MM.1S (cell line): ENCODE results near the gene TSPAN12.
A peak's percentile ranks its signal among the peaks of the same experiment; 100 is the strongest.

Experiments
- DNase-seq: peaks from one replicate; pipeline ENCODE4 v3.0.0-alpha.2; 2015
- H2AFZ ChIP-seq: fragments of 300-600 bp; sonication (generic); 2 replicates; pipeline ENCODE4 v1.6.0; 2016; ENCODE audit warnings: antibody characterized with exemption, low read length
- H3F3A ChIP-seq: fragments of 300-600 bp; sonication (generic); 2 replicates; pipeline ENCODE4 v1.6.1; 2016; ENCODE audit warnings: mild to moderate bottlenecking, antibody characterized with exemption, low read length, moderate library complexity, mixed read lengths; ENCODE audit not compliant: insufficient read depth
- H3K27ac ChIP-seq: fragments of 300-600 bp; sonication (generic); 2 replicates; pipeline ENCODE4 v1.5.1; 2016; ENCODE audit warnings: mild to moderate bottlenecking, low read length
- H3K27me3 ChIP-seq: fragments of 300-600 bp; sonication (generic); replicated peaks from 2 replicates; pipeline ENCODE4 v1.6.0; 2016; ENCODE audit warnings: low read length; ENCODE audit not compliant: insufficient read depth
- H3K36me3 ChIP-seq: fragments of 300-600 bp; sonication (generic); replicated peaks from 2 replicates; pipeline ENCODE4 v1.6.1; 2016; ENCODE audit warnings: mild to moderate bottlenecking, low read length, mixed read lengths; ENCODE audit not compliant: insufficient read depth
- H3K4me1 ChIP-seq: fragments of 300-600 bp; sonication (generic); 2 replicates; pipeline ENCODE4 v1.6.1; 2016; ENCODE audit warnings: low read length, mixed read lengths
- H3K4me2 ChIP-seq: fragments of 300-600 bp; sonication (generic); 2 replicates; pipeline ENCODE4 v1.6.0; 2016; ENCODE audit warnings: low read depth, low read length
- H3K4me3 ChIP-seq: fragments of 300-600 bp; sonication (generic); 2 replicates; pipeline ENCODE4 v1.5.1; 2016; ENCODE audit warnings: low read length, mixed read lengths
- H3K79me2 ChIP-seq: fragments of 300-600 bp; sonication (generic); 2 replicates; pipeline ENCODE4 v1.6.1; 2016; ENCODE audit warnings: mixed run types, low read length, mixed read lengths
- H3K9ac ChIP-seq: fragments of 300-600 bp; sonication (generic); 2 replicates; pipeline ENCODE4 v1.6.1; 2016; ENCODE audit warnings: low read length, mixed read lengths
- H3K9me2 ChIP-seq: fragments of 300-600 bp; sonication (generic); replicated peaks from 2 replicates; pipeline ENCODE4 v1.6.1; 2016; ENCODE audit warnings: mild to moderate bottlenecking, low read length, mixed read lengths; ENCODE audit not compliant: insufficient read depth
- H3K9me3 ChIP-seq: fragments of 300-600 bp; sonication (generic); replicated peaks from 2 replicates; pipeline ENCODE4 v1.6.1; 2016; ENCODE audit warnings: mild to moderate bottlenecking, low read length, mixed read lengths; ENCODE audit not compliant: insufficient read depth
- H4K20me1 ChIP-seq: fragments of 300-600 bp; sonication (generic); 2 replicates; pipeline ENCODE4 v1.6.1; 2016; ENCODE audit warnings: mild to moderate bottlenecking, low read length, moderate library complexity, mixed read lengths; ENCODE audit not compliant: insufficient read depth
- EZH2 ChIP-seq: fragments of 300-600 bp; sonication (generic); optimal IDR thresholded peaks from 2 replicates; pipeline ENCODE3; 2017; ENCODE audit warnings: low read depth, mild to moderate bottlenecking, antibody characterized with exemption, low read length, mixed read lengths
- EZH2phosphoT487 ChIP-seq: fragments of 300-600 bp; sonication (generic); IDR thresholded peaks from 2 replicates; pipeline ENCODE4 v1.6.1; 2018; ENCODE audit warnings: antibody characterized with exemption, low read length
- TF ChIP-seq, protein P1 (sequence below): fragments of 300-600 bp; sonication (generic); IDR thresholded peaks from 2 replicates; pipeline ENCODE4 v1.5.1; 2016; ENCODE audit warnings: antibody characterized with exemption, low read length, mixed read lengths

Gene TSPAN12

GRCh38 chr7:120860156-120860555 lies 2.2 kb upstream of the TSPAN12 start:
- Histone ChIP-seq H3K9ac (no peak overlapping the region), H3K27ac (no peak overlapping the region), H3K9me2 (no peaks in the 10 kb centered on the region), H3K36me3 (no peaks in the 10 kb centered on the region), H2AFZ (no peak overlapping the region), H3K27me3 (no peaks in the 10 kb centered on the region), H3K4me3 (no peak overlapping the region), H3F3A (no peaks in the 10 kb centered on the region), H3K4me2 (no peak overlapping the region), H3K79me2 (no peaks in the 10 kb centered on the region), H3K9me3 (no peaks in the 10 kb centered on the region), H4K20me1 (no peaks in the 10 kb centered on the region), H3K4me1 (0 out of 2 replicates have a peak, but pooled peaks cover 3% of the 10 kb centered on the region)
- DNase-seq, result no peak
- TF ChIP-seq EZH2phosphoT487 (no peak), EZH2 (no peak)
- TF ChIP-seq, protein P1, sequence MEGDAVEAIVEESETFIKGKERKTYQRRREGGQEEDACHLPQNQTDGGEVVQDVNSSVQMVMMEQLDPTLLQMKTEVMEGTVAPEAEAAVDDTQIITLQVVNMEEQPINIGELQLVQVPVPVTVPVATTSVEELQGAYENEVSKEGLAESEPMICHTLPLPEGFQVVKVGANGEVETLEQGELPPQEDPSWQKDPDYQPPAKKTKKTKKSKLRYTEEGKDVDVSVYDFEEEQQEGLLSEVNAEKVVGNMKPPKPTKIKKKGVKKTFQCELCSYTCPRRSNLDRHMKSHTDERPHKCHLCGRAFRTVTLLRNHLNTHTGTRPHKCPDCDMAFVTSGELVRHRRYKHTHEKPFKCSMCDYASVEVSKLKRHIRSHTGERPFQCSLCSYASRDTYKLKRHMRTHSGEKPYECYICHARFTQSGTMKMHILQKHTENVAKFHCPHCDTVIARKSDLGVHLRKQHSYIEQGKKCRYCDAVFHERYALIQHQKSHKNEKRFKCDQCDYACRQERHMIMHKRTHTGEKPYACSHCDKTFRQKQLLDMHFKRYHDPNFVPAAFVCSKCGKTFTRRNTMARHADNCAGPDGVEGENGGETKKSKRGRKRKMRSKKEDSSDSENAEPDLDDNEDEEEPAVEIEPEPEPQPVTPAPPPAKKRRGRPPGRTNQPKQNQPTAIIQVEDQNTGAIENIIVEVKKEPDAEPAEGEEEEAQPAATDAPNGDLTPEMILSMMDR, result no peak

- Histone ChIP-seq H2AFZ (no peak overlapping the region), H3K36me3 (no peaks in the 10 kb centered on the region)
Observed at GRCh38 chr7:120859459-120859858, 1.5 kb upstream of the TSPAN12 start.

GRCh38 chr7:120856621-120857352 lies 1.2 kb downstream of the TSPAN12 start:
- Histone ChIP-seq H3K27ac (no peak overlapping the region), H3K36me3 (no peaks in the 10 kb centered on the region), H3K9ac (no peak overlapping the region)

More at GRCh38 chr7:120859459-120859858, 1.5 kb upstream of the TSPAN12 start:
- H3K4me2 ChIP-seq, result no peak overlapping the region
- H3K27ac ChIP-seq, result no peak overlapping the region
- no peaks in the 10 kb centered on the region for H4K20me1 ChIP-seq
- H3K9me2 ChIP-seq, result no peaks in the 10 kb centered on the region
- no peak overlapping the region for H3K9ac ChIP-seq
- H3K4me1 ChIP-seq, result 0 out of 2 replicates have a peak, but pooled peaks cover 3% of the 10 kb centered on the region
- no peaks in the 10 kb centered on the region for H3F3A ChIP-seq
- TF ChIP-seq, protein P1, result no peak
- TF ChIP-seq EZH2phosphoT487 (no peak), EZH2 (no peak)
- H3K27me3 ChIP-seq, result no peaks in the 10 kb centered on the region
- H3K9me3 ChIP-seq, result no peaks in the 10 kb centered on the region
- H3K79me2 ChIP-seq, result no peaks in the 10 kb centered on the region
- DNase-seq, result no peak
- H3K4me3 ChIP-seq, result no peak overlapping the region

More at GRCh38 chr7:120856621-120857352, 1.2 kb downstream of the TSPAN12 start:
- no peaks in the 10 kb centered on the region for H4K20me1 ChIP-seq
- no peaks in the 10 kb centered on the region for H3K9me3 ChIP-seq
- H3K4me2 ChIP-seq, result peak overlapping the region; percentile 96
- H3K9me2 ChIP-seq, result no peaks in the 10 kb centered on the region
- TF ChIP-seq EZH2 (no peak), EZH2phosphoT487 (no peak)
- TF ChIP-seq, protein P1, result no peak
- H3K79me2 ChIP-seq, result no peaks in the 10 kb centered on the region
- peak overlapping the region; percentile 73 for H3K4me3 ChIP-seq
- peak overlapping the region; percentile 80 for H2AFZ ChIP-seq
- H3K27me3 ChIP-seq, result no peaks in the 10 kb centered on the region
- DNase-seq, result peak; percentile 55
- H3F3A ChIP-seq, result no peaks in the 10 kb centered on the region
- H3K4me1 ChIP-seq, result peaks cover 3% of the 10 kb centered on the region; the same call in 1 of the 2 replicates
